OCI-LY7 (cell line): ENCODE measurements around the gene XRCC5.

ENCODE experiments used
- CTCF ChIP-seq: fragments of 200-600 bp; sonication (generic); conservative IDR thresholded peaks from 2 replicates; pipeline ENCODE4 v1.5.1; 2014; ENCODE audit warnings: mild to moderate bottlenecking, antibody characterized with exemption, low read length, moderate library complexity, mixed read lengths
- EZH2phosphoT487 ChIP-seq: fragments of 200-600 bp; sonication (generic); IDR thresholded peaks from 2 replicates; pipeline ENCODE4 v1.6.1; 2018; ENCODE audit warnings: low read depth, borderline replicate concordance, mild to moderate bottlenecking, mixed run types, antibody characterized with exemption, low read length, moderate library complexity, mixed read lengths

DNA sequence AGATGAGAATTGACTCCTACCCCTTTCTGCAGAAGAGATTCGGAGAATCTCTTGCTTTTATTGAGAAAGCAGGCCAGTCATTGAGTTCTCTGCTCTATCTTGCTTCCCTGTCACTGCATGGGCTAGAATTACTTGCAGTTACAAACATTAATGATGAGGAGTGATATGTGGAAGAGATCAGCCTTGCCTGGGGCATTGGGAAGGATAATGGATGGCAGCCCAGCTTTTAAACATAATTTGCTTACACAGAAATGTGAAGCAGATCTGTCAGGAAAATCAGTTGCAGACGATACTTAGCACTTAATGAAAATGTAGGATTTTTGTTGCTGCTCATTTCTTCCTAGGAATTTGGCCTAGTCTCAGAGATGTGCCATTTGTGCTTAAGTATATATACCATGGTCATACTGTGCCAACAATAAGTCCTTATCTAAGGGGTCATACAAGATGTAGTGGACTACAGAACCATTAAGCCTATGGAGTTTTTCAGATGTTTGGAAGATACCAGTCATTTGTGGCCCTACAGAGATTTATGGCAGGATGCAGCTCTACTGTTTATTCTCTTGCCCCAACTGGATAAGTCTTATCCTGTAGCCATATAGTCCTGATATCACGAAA lies 92.7 kb downstream of the XRCC5 start:
- TF ChIP-seq CTCF = no peak
- TF ChIP-seq EZH2phosphoT487 = no peak
